ENCODE data around the gene NFYC. TPM values are rescaled to one million over a fixed set of nuclear protein-coding genes. Genes with fewer than 3 reads are reported as not detected.
A peak's percentile ranks its signal among the peaks of the same experiment; 100 is the strongest.

The NFYC gene
- 66.5 and 73.2 TPM in 2 replicates for total RNA-seq

DNA sequence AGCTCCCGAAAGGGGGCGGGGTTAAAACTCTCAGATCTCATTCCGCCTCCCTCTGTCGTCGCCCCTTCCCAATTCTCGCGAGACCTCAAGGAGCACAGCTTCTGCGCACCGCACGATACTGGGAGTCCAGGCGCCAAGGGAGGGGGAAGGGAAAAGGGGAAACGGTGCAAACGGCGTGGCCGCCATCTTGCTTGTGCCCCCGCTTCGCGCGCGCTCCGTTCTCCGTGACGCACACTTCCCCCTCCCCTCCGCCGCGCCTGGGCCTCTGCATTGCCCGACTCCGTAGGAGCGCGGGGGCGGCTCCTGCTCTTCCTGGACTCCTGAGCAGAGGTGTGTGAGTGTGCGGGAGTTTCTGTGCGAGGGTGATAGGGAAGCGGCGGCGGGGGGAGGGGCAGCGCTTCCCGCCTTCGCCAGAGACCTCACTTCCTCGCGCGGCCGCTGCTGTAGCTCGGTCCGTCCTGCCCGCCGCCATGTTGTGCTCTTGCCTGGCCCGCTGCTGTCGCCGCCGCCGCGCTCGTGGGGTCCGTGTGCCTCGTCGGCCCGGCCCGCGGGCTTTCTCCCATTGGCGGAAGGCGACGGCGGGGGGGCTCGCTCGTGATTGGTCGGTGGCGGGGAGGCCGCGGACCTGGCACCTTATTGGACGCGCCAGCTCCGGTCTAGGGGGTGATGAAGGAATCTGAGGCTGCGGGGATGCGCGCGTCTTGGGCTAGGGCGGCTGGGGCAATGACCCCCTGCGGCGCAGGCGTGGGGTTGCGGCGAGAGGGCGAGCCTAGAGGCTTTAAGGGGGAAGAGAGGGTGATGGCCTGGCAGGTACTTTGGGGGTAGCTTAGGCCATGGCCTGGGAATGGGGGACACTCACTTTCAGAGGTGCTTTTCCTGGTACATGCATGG lies at the start of gene NFYC:
TSS of gene NFYC (plus strand) at position 167 of the 891 bp plus-strand sequence. CDS start 47,140 bp downstream, outside the sequence.
- Mint-ChIP-seq H3K4me3 (peak within 1 kb of the TSS; percentile 96), H3K27ac (peak within 1 kb of the TSS; percentile 99), H3K36me3 (ENCODE audit: low read depth) (peaks cover 31% of the 10 kb centered on the region), H3K4me1 (peaks cover 49% of the 10 kb centered on the region), H3K27me3 (no peaks in the 10 kb centered on the region), H3K9me3 (no peaks in the 10 kb centered on the region)
- DNase-seq: peak; percentile 99
- intact Hi-C loops (cut with micrococcal nuclease): loop anchor here (1.0 to 10.0 kb wide), 5 partner anchors 18 to 288 kb away; partner anchors contain the start of gene CTPS1

DNA sequence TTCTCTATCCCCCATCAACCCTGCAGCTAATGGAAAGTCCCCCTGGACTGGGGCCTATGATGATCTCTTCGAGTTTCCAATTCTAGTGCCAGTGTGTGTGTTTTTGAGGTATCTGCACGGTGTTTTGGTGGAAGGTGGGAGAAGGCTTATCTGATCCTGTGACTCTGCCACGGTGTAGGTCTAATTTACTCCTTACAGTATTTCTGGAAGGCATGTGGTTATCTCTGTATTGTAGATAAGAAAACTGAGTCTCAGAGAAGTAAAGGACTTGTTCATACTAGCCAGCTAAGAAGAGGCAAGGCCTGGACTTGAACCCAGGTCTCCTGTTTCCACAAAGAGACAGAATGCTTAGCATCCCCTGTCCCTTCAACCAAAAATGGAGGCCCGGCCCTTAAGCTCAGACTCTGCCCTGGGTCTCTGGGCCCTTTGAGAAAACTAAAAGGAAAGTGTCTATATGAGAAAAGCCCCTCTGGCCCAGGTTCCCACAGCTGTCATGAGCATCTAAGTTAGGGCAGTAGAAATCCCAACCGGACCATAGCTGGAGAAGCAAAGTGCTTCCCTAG lies 46.3 kb upstream of the NFYC start:
- Mint-ChIP-seq H3K9me3 (no peaks in the 10 kb centered on the region), H3K27me3 (peaks cover 1% of the 10 kb centered on the region), H3K4me3 (no peak overlapping the region), H3K4me1 (peaks cover 10% of the 10 kb centered on the region), H3K36me3 (ENCODE audit: low read depth) (no peaks in the 10 kb centered on the region), H3K27ac (no peak overlapping the region)
- DNase-seq: no peak
- intact Hi-C loops (cut with micrococcal nuclease): no loop called here

DNA sequence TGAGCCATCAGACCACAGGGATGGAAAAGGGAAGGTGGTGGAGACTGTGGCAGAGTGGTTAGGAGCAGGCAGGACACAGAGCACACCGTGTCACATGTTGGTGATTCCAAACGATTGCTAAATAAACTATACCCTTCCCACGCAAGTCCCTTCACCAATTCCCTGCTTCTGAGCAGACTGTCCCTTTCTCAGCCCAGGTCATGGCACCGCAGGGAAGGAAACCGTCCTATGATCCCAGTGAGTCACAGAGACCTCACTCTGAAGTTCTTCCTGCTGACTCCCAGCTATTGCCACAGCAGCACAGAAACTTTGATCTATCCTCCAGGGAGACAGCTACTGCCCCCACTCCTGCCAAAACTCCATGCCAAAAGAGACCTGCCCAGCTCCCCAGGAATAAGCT lies 45.2 kb upstream of the NFYC start:
- Mint-ChIP-seq H3K27ac (no peak overlapping the region), H3K27me3 (no peaks in the 10 kb centered on the region)

DNA sequence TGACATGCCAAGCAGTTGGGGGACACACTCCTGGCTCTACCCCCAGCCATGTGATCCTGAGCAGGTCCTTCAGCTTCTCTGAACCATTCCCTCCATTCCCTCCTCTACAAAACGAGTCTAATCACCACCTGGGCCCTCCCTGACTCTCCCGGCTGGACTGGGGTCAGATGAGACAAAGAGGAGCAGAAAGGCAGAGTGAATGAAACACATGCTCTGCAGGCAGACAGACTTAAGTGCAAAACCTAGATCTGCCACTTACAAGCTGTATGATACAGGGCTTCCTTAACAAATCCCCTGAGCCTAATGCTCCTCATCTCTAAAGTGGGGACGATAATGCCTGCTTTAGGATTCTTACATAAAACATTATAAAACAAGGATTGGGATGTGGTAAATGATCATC lies 43.3 kb upstream of the NFYC start:
- H3K9me3 Mint-ChIP-seq: no peaks in the 10 kb centered on the region
- peaks cover 3% of the 10 kb centered on the region for H3K4me1 Mint-ChIP-seq
- no peak overlapping the region for H3K27ac Mint-ChIP-seq
- no peak overlapping the region for H3K4me3 Mint-ChIP-seq
- H3K36me3 Mint-ChIP-seq (ENCODE audit: low read depth): no peaks in the 10 kb centered on the region
- intact Hi-C loops (cut with micrococcal nuclease): no loop called here
- no peak for DNase-seq
- H3K27me3 Mint-ChIP-seq: no peaks in the 10 kb centered on the region

More for the DNA sequence above, 45.2 kb upstream of the NFYC start:
- no peaks in the 10 kb centered on the region for H3K36me3 Mint-ChIP-seq (ENCODE audit: low read depth)
- intact Hi-C loops (cut with micrococcal nuclease): no loop called here
- no peaks in the 10 kb centered on the region for H3K9me3 Mint-ChIP-seq
- H3K4me1 Mint-ChIP-seq: peaks cover 3% of the 10 kb centered on the region
- DNase-seq: no peak
- no peak overlapping the region for H3K4me3 Mint-ChIP-seq

DNA sequence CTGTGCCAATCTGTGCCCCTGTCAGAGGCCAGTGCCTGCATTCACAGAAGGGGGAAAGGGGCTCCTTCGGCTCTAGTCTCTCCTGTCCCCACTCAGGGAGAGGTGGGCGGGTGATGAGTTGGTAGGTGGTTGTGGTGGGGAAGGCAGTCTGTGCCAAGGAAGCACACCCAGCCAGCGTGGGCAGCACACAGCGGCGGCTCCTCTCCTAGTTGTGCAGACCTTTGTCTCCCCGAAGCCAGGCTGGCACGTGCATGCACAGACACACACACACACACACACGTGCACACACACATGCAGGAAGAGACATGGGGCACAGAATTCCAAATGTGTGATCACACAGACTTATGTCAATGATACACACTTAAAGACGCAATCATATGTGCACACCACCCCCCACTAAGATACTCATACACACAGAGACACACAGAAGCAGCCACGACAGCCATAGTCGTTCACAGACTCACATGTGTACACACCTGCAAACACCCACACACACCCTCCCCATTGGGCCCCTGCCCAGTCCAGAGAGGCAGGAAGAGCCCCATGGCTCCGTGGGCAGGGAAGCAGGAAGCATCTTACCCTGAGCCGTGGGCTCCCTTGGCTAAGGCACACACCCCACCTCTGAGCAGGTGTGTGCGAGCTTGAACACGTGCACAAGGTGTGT lies 42.4 kb upstream of the NFYC start:
- intact Hi-C loops (cut with micrococcal nuclease): no loop called here
- Mint-ChIP-seq H3K27me3 (no peaks in the 10 kb centered on the region), H3K4me3 (no peak overlapping the region), H3K4me1 (peaks cover 3% of the 10 kb centered on the region), H3K27ac (no peak overlapping the region), H3K9me3 (no peaks in the 10 kb centered on the region), H3K36me3 (ENCODE audit: low read depth) (no peaks in the 10 kb centered on the region)
- DNase-seq: no peak

DNA sequence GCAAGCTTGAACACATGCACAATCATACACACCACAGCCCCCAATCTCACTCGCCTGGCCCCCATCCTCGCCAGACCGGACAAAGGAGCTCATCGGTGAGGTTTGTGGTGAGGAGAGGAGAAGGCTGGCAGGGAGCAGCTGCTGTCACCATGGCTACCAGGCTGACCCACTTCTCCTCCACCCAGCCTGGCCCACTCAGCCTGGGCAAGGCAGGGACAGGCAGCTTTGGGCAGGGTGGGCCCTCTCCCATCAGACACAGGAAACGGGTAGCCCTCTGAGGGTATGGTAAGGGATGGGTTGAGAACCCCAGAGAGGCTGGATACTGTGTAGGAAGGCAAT lies 41.9 kb upstream of the NFYC start:
- H3K27ac Mint-ChIP-seq: no peak overlapping the region

DNA sequence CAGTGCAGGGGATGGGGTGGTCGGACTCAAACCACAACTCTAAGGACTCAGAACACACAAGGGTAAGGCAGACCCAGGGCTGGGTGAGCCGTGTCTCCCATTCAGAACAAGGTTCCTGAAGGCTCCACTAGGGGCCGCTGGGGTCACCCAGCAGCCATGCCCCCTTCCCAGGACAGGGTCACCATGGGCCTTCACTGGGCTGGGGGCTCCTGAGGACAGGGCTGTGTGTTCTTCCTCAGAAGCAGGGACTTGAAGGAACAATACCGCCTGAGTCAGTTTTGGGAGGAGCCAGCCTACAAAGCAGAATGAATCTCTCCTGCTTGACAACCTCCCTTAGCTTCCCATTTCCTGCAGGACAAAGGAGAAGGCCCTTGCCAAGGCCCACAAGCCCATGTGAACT lies 41.4 kb upstream of the NFYC start:
- Mint-ChIP-seq H3K36me3 (ENCODE audit: low read depth) (no peaks in the 10 kb centered on the region), H3K27me3 (no peaks in the 10 kb centered on the region), H3K27ac (no peak overlapping the region), H3K9me3 (no peaks in the 10 kb centered on the region), H3K4me3 (no peak overlapping the region), H3K4me1 (peaks cover 3% of the 10 kb centered on the region)
- intact Hi-C loops (cut with micrococcal nuclease): no loop called here
- no peak for DNase-seq

More for the DNA sequence above, 41.9 kb upstream of the NFYC start:
- Mint-ChIP-seq H3K27me3 (no peaks in the 10 kb centered on the region), H3K36me3 (ENCODE audit: low read depth) (no peaks in the 10 kb centered on the region), H3K4me1 (peaks cover 3% of the 10 kb centered on the region), H3K4me3 (no peak overlapping the region), H3K9me3 (no peaks in the 10 kb centered on the region)
- intact Hi-C loops (cut with micrococcal nuclease): no loop called here
- no peak for DNase-seq

DNA sequence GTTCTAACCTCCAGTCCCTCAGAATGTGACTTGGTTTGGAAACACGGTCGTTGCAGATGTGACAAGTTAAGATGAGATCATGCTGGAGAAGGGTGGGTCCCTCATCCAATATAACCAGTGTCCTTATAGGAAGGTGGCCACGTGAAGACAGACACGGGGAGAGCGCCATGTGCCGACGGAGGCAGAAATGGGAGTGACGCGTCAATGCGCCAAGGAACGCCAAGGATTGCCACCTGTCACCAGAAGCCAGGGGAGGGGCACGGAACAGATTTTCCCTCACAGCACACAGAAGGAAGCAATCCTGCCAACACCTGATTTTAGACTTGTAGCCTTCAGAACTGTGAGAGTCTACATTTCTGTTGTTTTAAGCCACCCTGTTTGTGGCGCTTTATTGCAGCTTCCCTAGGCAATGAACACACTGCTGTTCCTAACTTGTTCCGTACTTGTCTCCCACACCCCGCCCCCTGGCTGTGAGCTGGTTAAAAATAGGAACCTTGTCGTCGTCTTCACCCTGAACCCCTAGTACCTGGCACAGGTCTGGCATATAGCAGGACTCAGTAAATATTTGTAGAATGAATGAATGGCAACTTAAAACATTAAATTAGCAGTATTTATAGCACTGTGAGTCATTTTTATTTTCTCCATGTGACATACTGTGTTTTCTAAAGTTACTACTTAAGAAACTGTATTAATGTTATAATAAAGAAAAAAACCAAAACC lies 40.2 kb upstream of the NFYC start:
- intact Hi-C loops (cut with micrococcal nuclease): no loop called here
- H3K4me1 Mint-ChIP-seq: peaks cover 3% of the 10 kb centered on the region
- H3K36me3 Mint-ChIP-seq (ENCODE audit: low read depth): no peaks in the 10 kb centered on the region
- no peaks in the 10 kb centered on the region for H3K9me3 Mint-ChIP-seq
- H3K27ac Mint-ChIP-seq: no peak overlapping the region
- no peaks in the 10 kb centered on the region for H3K27me3 Mint-ChIP-seq
- no peak for DNase-seq
- no peak overlapping the region for H3K4me3 Mint-ChIP-seq

DNA sequence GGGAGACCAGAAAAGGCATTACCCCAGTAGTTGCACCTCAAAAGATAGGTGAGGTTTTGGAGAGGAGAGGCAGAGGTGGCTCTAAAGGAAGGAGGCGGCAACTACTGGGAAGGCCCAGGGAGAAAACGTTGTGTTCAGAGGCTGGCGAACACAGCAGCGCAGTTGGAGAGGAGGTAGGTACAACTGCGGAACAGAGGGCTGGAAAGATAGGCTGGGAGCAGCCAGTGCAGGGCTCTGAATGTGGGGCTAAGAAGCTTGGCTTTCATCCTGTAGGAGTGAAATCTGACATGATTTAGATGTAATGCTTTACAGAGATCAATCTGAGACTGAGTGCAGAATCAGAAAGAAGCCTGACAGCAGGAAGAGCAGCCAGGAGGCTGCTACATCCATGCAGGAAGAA lies 39.0 kb upstream of the NFYC start:
- no peaks in the 10 kb centered on the region for H3K36me3 Mint-ChIP-seq (ENCODE audit: low read depth)
- no peaks in the 10 kb centered on the region for H3K9me3 Mint-ChIP-seq
- DNase-seq: no peak
- peaks cover 3% of the 10 kb centered on the region for H3K4me1 Mint-ChIP-seq
- intact Hi-C loops (cut with micrococcal nuclease): no loop called here
- H3K27ac Mint-ChIP-seq: no peak overlapping the region
- H3K4me3 Mint-ChIP-seq: no peak overlapping the region
- H3K27me3 Mint-ChIP-seq: no peaks in the 10 kb centered on the region

DNA sequence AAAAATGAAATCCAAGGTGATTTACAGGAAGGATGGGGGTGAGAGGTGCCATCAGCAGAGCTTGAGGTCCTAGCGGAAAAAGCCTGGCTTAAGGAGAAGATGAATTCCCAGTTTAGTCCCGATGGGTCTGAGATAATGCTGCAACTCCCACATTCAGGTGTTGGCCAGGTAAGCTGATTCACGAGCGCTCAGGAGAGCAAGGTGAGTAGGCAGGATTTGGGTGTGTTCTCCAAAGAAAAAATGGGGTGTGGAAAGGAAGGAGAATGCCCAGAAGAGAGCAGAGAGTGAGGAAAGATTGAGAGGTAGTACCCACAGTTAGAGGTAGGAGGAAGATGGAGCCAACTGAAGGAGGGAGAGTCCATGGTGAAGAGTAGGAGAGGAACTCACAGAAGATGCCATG lies 38.5 kb upstream of the NFYC start:
- H3K27ac Mint-ChIP-seq: no peak overlapping the region

DNA sequence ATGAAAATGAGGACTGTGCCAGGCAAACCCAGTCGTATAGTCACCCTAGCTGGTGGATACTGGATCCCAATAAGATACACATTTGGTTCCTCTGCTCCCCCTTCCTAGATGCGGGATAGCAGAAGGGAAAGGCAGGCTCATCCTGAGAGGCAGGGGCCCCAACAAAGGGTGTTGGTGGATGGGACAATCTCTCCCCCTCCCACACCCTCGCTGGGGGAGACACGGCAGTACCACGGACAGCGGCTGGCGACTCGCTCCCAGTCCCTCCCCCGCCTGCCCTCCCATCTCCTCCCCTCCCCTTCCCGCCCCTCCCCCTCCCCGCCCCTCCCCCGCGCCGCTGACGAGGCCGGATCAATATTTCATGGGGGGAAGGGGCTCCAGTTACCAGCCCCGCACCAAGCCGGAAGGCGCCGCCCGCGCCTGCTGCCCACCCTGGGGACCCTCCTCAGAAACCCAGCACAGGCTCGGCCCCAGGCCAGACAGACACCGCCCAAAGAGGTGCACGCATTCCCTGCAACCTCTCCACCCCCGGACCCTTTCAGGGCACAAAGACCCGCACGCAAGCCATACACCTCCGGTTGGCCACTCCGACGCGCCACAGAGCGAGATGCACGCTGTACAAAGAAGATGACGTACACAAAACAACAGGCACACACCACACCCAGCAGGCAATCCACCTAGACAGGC lies 37.5 kb upstream of the NFYC start:
- intact Hi-C loops (cut with micrococcal nuclease): no loop called here
- no peaks in the 10 kb centered on the region for H3K9me3 Mint-ChIP-seq
- H3K36me3 Mint-ChIP-seq (ENCODE audit: low read depth): no peaks in the 10 kb centered on the region
- H3K27ac Mint-ChIP-seq: no peak overlapping the region
- no peak overlapping the region for H3K4me3 Mint-ChIP-seq
- H3K4me1 Mint-ChIP-seq: peaks cover 3% of the 10 kb centered on the region
- no peak for DNase-seq
- H3K27me3 Mint-ChIP-seq: no peaks in the 10 kb centered on the region

More for the DNA sequence above, 38.5 kb upstream of the NFYC start:
- Mint-ChIP-seq H3K4me1 (peaks cover 3% of the 10 kb centered on the region), H3K27me3 (no peaks in the 10 kb centered on the region), H3K36me3 (ENCODE audit: low read depth) (no peaks in the 10 kb centered on the region), H3K9me3 (no peaks in the 10 kb centered on the region), H3K4me3 (no peak overlapping the region)
- no peak for DNase-seq
- intact Hi-C loops (cut with micrococcal nuclease): no loop called here

DNA sequence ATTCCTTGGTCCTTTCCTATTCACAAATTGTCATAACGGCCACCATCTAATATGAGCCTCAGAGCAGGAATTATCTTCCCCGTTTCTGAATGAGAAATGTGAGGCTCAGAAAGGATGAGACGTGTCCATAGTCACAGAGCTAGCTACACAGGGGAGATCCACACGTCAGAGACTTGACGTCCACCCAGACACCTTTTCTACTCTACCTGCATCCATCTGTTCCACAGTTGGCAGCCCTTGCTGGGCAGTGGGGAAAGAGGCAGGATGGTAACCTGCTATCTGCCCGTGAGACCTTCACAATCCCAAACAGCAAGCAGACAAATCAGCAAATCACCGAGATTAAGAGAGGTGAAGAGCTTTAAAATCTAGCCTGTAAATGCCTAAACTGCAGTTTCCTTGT lies 34.5 kb upstream of the NFYC start:
- Mint-ChIP-seq H3K27ac (no peak overlapping the region), H3K9me3 (no peaks in the 10 kb centered on the region), H3K36me3 (ENCODE audit: low read depth) (no peaks in the 10 kb centered on the region), H3K4me3 (no peak overlapping the region), H3K27me3 (peaks cover 2% of the 10 kb centered on the region), H3K4me1 (no peaks in the 10 kb centered on the region)
- intact Hi-C loops (cut with micrococcal nuclease): no loop called here
- no peak for DNase-seq

Measured in activated CD4-positive, alpha-beta T cell treated with anti-CD3 and anti-CD28 coated beads, Interleukin-2, amount 10 ng/mL, durations not matched to agents 24 days and 14 days (primary cell).